Measurements from ENCODE around the gene ZNF839.
"Not testable (repeated sequence)": the region's sequence is repeated elsewhere in the genome, so short reads cannot be mapped to it uniquely, and the experiment has no call there.

Gene ZNF839

GRCh38 chr14:102348376-102348775 is 28.8 kb downstream of the ZNF839 start:
- H3K27ac Mint-ChIP-seq: no peak overlapping the region
- H3K9me3 Mint-ChIP-seq: no peaks in the 10 kb centered on the region
- H3K36me3 Mint-ChIP-seq: peaks cover 15% of the 10 kb centered on the region

GRCh38 chr14:102351023-102351422 is 31.5 kb downstream of the ZNF839 start:
- no peaks in the 10 kb centered on the region for H3K9me3 Mint-ChIP-seq
- no peaks in the 10 kb centered on the region for H3K27me3 Mint-ChIP-seq
- H3K4me3 Mint-ChIP-seq: no peak overlapping the region
- H3K36me3 Mint-ChIP-seq: peaks cover 12% of the 10 kb centered on the region
- no peaks in the 10 kb centered on the region for H3K4me1 Mint-ChIP-seq
- H3K27ac Mint-ChIP-seq: no peak overlapping the region

More at GRCh38 chr14:102348376-102348775, 28.8 kb downstream of the ZNF839 start:
- no peak overlapping the region for H3K4me3 Mint-ChIP-seq
- no peaks in the 10 kb centered on the region for H3K4me1 Mint-ChIP-seq
- no peaks in the 10 kb centered on the region for H3K27me3 Mint-ChIP-seq

DNA sequence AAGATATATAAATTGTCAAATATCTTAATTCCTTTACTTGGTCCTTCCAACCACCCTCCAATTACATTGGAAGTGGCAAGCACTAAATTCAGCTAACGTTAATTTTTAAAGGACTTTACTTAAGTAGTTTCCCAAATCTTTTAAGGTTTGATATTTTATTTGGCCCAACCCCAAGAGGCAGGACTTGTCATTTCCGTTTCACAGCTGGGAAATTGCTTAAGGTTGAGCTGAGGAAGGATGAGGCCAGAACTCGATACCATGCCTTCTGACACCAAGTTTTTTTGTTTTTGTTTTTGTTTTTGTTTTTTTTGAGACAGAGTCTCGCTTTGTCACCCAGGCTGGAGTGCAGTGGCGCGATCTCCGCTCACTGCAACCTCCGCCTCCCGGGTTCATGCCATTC is 32.0 kb downstream of the ZNF839 start:
- H3K27ac Mint-ChIP-seq, H3K4me3 Mint-ChIP-seq, H3K27me3 Mint-ChIP-seq, H3K4me1 Mint-ChIP-seq, H3K9me3 Mint-ChIP-seq: not testable (repeated sequence)
- peaks cover 13% of the 10 kb centered on the region for H3K36me3 Mint-ChIP-seq

DNA sequence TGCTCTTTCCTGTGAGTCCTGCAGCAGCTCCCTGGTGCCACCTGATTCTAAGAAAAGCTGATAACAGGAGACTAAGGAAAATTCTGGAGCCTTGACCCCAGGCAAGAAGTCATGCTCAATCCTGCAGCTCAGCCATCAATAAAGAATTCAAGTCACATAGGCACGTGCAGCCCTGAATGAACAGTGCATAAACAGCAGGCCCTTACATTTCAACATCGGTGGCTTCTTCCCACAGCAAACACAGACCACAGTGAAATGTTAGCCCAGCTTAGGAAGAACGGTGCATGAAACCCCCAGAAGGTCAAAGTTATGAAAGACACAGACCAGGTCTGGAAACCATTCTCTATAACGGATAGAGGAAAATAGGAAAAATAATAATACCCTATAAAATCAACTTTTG is 32.7 kb downstream of the ZNF839 start:
- Mint-ChIP-seq H3K27ac (no peak overlapping the region), H3K9me3 (no peaks in the 10 kb centered on the region), H3K4me1 (peaks cover under 1% of the 10 kb centered on the region), H3K4me3 (no peak overlapping the region), H3K27me3 (no peaks in the 10 kb centered on the region), H3K36me3 (peaks cover 16% of the 10 kb centered on the region)

GRCh38 chr14:102353126-102353619 is 33.6 kb downstream of the ZNF839 start:
- H3K27me3 Mint-ChIP-seq: no peaks in the 10 kb centered on the region
- no peak overlapping the region for H3K27ac Mint-ChIP-seq
- H3K36me3 Mint-ChIP-seq: peaks cover 25% of the 10 kb centered on the region

DNA sequence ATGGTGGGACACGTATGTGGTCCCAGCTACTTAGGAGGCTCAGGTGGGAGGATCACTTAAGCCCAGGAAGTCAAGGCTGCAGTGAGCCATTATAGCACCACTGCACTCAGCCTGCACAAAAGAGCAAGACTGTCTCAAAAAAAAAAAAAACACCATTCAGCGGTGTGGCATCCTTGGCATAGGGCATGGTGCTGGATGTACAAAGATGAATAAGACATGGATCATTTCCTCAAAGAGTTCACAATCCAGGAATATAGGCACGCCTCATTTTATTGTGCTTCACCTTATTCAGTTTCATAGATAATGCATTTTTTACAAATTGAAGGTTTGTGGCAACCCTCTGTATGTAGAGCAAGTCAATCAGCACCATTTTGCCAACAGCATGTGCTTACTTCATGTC is 36.7 kb downstream of the ZNF839 start:
- Mint-ChIP-seq H3K27ac (no peak overlapping the region), H3K9me3 (no peaks in the 10 kb centered on the region), H3K27me3 (no peaks in the 10 kb centered on the region), H3K4me1 (peaks cover 20% of the 10 kb centered on the region), H3K4me3 (no peak overlapping the region), H3K36me3 (peaks cover 19% of the 10 kb centered on the region)

More at GRCh38 chr14:102353126-102353619, 33.6 kb downstream of the ZNF839 start:
- no peak overlapping the region for H3K4me3 Mint-ChIP-seq
- H3K9me3 Mint-ChIP-seq: no peaks in the 10 kb centered on the region
- peaks cover 8% of the 10 kb centered on the region for H3K4me1 Mint-ChIP-seq

DNA sequence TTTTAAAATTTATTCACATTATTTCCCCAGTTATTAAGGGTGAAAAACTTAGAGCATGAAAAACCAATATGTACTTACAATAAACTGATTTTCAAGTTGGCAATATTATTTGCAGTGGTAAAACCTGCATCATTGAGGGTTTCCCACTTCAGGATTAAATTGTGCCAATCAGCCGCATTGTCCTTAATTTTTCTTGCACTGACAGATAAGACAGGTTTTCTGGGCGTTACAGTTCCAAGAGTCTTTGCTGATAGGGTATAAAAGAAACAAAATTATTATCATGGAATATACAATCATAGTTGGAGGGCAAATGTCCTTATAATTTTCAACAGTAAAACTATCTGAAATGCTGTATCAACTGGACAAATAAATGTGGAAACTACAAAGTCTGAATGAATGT is 39.8 kb downstream of the ZNF839 start:
- H3K9me3 Mint-ChIP-seq: no peaks in the 10 kb centered on the region
- H3K4me1 Mint-ChIP-seq: peaks cover 27% of the 10 kb centered on the region
- no peaks in the 10 kb centered on the region for H3K27me3 Mint-ChIP-seq
- peaks cover 14% of the 10 kb centered on the region for H3K36me3 Mint-ChIP-seq
- no peak overlapping the region for H3K27ac Mint-ChIP-seq
- no peak overlapping the region for H3K4me3 Mint-ChIP-seq

GRCh38 chr14:102360388-102360787 is 40.8 kb downstream of the ZNF839 start:
- H3K9me3 Mint-ChIP-seq: no peaks in the 10 kb centered on the region
- no peaks in the 10 kb centered on the region for H3K27me3 Mint-ChIP-seq
- H3K36me3 Mint-ChIP-seq: peaks cover 13% of the 10 kb centered on the region
- H3K4me1 Mint-ChIP-seq: peaks cover 27% of the 10 kb centered on the region
- peak overlapping the region; percentile 95 for H3K27ac Mint-ChIP-seq
- H3K4me3 Mint-ChIP-seq: no peak overlapping the region

- peak overlapping the region; percentile 92 for H3K27ac Mint-ChIP-seq
Measured at GRCh38 chr14:102362084-102362483, 42.5 kb downstream of the ZNF839 start.

DNA sequence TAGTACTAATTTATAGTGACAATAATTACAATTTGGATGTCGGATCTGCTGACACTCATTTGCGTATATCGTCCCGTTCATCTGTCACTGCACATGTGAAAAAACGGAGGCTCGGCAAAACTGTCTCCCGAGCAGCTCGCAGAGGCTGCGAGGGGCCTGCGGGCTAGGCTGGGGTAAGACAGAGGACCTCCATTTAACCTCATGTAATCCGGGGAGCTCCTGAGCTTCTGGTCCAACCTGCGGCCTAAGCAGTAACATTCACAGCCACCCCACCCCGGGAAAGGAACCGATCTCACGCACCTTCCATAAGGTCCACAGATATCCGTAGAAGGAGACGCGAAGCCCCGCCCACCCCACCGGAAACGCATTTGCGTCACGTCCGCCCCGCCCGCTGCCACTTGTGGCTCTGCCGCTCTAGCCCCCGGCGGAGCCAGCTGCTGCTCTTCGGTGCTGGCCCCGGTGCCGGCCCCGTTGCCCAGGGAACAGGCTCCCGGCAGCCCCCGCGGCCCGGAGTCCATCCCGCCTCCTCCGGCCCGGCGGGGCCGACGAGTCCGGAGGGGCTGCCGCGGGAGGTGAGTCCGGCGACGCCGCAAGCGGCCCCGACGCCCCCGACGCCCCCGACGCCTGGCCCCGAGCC is 43.1 kb downstream of the ZNF839 start, which contains the start of the genes CINP and TECPR2:
Gene CINP, minus strand, starts transcription at position 346 of the 637 bp plus-strand sequence. Its CDS starts 39 bp downstream, at position 307.
Gene TECPR2, plus strand, starts transcription at position 397 of the 637 bp plus-strand sequence. CDS start 13,781 bp downstream, outside the sequence.
- no peaks in the 10 kb centered on the region for H3K27me3 Mint-ChIP-seq
- no peaks in the 10 kb centered on the region for H3K9me3 Mint-ChIP-seq
- H3K27ac Mint-ChIP-seq: peak within 1 kb of the TSS; percentile 92
- peaks cover 7% of the 10 kb centered on the region for H3K36me3 Mint-ChIP-seq
- H3K4me3 Mint-ChIP-seq: peak within 1 kb of the TSS; percentile 94
- H3K4me1 Mint-ChIP-seq: peaks cover 33% of the 10 kb centered on the region

More at GRCh38 chr14:102362084-102362483, 42.5 kb downstream of the ZNF839 start:
- Mint-ChIP-seq H3K4me1 (peaks cover 32% of the 10 kb centered on the region), H3K36me3 (peaks cover 11% of the 10 kb centered on the region), H3K27me3 (no peaks in the 10 kb centered on the region), H3K9me3 (no peaks in the 10 kb centered on the region), H3K4me3 (peak overlapping the region; percentile 94)

GRCh38 chr14:102363182-102363943 is 43.8 kb downstream of the ZNF839 start:
- Mint-ChIP-seq H3K4me3 (no peak overlapping the region), H3K9me3 (no peaks in the 10 kb centered on the region), H3K4me1 (peaks cover 35% of the 10 kb centered on the region), H3K27ac (peak overlapping the region; percentile 82), H3K36me3 (peaks cover 2% of the 10 kb centered on the region), H3K27me3 (no peaks in the 10 kb centered on the region)

DNA sequence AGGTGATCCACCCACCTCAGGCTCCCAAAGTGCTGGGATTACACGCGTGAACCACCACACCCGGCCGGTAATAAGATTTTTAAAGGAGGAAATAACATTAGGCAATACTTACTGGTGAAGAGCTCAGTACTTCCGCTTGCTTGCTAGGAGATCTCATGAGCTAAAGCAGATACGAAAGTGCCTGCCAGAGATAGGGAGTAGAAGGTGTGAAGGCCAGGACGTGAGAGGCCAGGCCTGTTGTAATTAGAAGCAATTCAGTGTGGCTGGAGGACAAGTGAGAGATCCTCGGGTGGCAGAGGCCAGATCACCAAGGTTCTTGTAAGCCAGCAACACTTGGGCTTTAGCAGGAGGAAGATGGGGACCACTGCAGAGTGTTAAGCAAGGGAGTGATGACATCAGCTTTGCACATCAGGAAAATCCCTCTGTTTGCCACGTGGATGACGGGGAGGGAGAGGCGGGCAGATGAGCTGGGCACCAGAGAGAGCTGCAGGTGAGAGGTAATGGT is 50.8 kb downstream of the ZNF839 start:
- peaks cover 40% of the 10 kb centered on the region for H3K4me1 Mint-ChIP-seq
- H3K9me3 Mint-ChIP-seq: no peaks in the 10 kb centered on the region
- H3K27ac Mint-ChIP-seq: no peak overlapping the region
- peaks cover 2% of the 10 kb centered on the region for H3K36me3 Mint-ChIP-seq
- no peaks in the 10 kb centered on the region for H3K27me3 Mint-ChIP-seq
- H3K4me3 Mint-ChIP-seq: no peak overlapping the region

DNA sequence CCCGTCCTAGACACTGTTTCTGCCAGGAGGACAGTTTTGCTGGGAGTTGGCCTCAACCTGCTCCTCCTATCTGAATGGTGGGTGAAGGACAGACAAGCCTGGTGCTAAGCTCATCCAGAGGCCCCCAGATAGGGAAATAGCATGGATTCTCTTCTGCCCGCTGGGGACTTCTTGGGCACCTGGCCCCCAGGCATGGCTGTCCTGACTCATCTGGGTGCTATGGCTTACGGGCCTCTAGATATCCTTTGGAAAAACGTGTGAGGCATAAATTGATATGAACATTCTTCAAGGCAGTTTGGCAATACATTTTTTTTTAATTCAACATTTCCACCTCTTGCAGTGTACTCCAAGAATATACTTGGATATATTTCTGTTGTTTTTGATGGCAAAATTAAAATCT is 51.8 kb downstream of the ZNF839 start:
- H3K9me3 Mint-ChIP-seq: no peaks in the 10 kb centered on the region
- no peak overlapping the region for H3K4me3 Mint-ChIP-seq
- H3K27me3 Mint-ChIP-seq: no peaks in the 10 kb centered on the region
- peaks cover 42% of the 10 kb centered on the region for H3K4me1 Mint-ChIP-seq
- H3K27ac Mint-ChIP-seq: no peak overlapping the region
- H3K36me3 Mint-ChIP-seq: peaks cover 2% of the 10 kb centered on the region

DNA sequence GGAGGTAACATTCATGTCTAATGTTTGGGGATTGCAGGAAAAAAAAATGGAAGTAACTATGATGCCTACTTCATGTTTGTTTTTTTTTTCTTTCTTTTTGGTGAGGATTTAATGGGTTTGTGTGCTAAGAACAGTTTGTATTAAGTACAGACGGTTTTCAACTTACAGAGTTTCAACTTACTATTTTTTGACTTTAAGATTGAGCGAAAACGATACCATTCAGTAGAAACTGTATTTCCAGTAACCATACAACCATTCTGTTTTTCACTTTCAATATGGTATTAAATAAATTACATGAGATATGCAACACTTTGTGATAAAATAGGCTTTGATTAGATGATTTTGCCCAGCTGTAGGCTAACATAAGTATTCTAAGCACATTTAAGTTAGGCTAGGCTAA is 53.6 kb downstream of the ZNF839 start:
- no peaks in the 10 kb centered on the region for H3K27me3 Mint-ChIP-seq
- H3K36me3 Mint-ChIP-seq: peaks cover 2% of the 10 kb centered on the region
- H3K9me3 Mint-ChIP-seq: no peaks in the 10 kb centered on the region
- H3K4me3 Mint-ChIP-seq: no peak overlapping the region
- H3K4me1 Mint-ChIP-seq: peaks cover 29% of the 10 kb centered on the region
- H3K27ac Mint-ChIP-seq: no peak overlapping the region

DNA sequence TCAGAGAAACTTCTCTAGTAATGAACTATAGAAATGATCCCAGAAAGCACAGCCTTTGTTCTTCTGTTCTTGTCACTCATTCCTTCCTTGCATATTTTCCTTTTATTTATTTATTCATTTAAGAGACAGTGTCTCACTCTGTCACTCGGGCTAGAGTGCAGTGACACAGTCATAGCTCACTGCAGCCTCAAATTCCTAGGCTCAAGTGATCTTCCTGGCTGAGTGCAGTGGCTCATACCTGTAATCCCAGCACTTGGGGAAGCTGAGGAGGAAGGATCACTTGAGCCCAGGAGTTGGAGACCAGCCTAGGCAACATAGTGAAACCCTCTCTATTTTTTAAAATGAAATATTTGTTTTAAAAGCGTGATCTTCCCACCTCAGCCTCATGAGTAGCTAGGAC is 54.7 kb downstream of the ZNF839 start:
- Mint-ChIP-seq H3K27ac (no peak overlapping the region), H3K9me3 (no peaks in the 10 kb centered on the region), H3K36me3 (peaks cover 5% of the 10 kb centered on the region), H3K27me3 (no peaks in the 10 kb centered on the region), H3K4me1 (peaks cover 23% of the 10 kb centered on the region), H3K4me3 (no peak overlapping the region)

- Mint-ChIP-seq H3K27ac (peak overlapping the region; percentile 74), H3K9me3 (no peaks in the 10 kb centered on the region), H3K4me3 (no peak overlapping the region), H3K4me1 (peaks cover 22% of the 10 kb centered on the region), H3K36me3 (peaks cover 5% of the 10 kb centered on the region), H3K27me3 (no peaks in the 10 kb centered on the region)
Measured at GRCh38 chr14:102375119-102375518, 55.6 kb downstream of the ZNF839 start.
